HG03469 (cell line): Measurements from ENCODE around the gene NTN1.
"Not testable (repeated sequence)": the region's sequence is repeated elsewhere in the genome, so short reads cannot be mapped to it uniquely, and the experiment has no call there.

Experiments
- ATAC-seq: cut with Tn5 transposase; IDR thresholded peaks from one replicate; pipeline ENCODE4 v1.9.1; 2021; ENCODE audit warnings: mild to moderate bottlenecking, moderate library complexity, moderate number of reproducible peaks; ENCODE audit not compliant: unreplicated experiment

The NTN1 gene

GRCh38 chr17:9080296-9080914, 59.1 kb downstream of the NTN1 start:
- no peak for ATAC-seq

DNA sequence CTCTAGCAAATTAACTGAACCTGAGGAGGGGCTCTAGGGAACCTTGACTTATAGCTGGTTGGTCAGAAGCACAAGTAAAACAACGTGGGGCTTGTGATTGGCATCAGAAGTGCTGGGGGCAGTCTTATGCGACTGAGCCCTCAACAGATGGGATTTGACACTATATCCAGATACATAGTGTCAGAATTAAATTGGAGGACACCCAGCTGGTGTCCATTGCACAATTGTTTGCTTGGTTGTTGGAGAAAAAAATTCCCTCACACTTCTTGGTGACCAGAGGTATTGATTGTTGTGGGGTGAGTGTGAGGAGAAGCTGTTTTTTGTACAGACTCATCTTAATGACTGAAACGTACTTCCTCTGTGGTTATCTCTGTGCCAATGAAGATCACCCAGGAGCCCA, 59.7 kb downstream of the NTN1 start:
- ATAC-seq: no peak

GRCh38 chr17:9086577-9086976, 65.3 kb downstream of the NTN1 start:
- ATAC-seq: no peak

DNA sequence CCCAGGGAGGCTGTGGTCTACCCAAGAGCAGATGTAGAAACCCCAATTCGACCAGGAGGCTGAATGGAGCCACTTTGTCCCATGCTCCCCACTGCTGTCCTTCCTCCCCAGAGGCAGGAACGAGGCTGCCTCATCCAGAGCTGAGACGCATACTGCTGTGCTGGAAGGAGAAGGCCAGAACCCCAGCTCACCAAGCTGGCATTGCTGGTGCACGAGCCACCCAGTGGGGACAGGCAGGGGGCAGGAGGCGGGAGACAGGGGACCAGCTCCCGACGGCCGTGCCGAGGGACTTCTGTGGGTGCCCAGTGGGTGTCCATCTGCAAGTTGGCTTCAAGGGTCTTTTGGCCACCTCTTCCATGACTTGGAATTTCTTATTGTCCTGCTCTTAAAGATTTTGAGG, 66.6 kb downstream of the NTN1 start:
- ATAC-seq: no peak

DNA sequence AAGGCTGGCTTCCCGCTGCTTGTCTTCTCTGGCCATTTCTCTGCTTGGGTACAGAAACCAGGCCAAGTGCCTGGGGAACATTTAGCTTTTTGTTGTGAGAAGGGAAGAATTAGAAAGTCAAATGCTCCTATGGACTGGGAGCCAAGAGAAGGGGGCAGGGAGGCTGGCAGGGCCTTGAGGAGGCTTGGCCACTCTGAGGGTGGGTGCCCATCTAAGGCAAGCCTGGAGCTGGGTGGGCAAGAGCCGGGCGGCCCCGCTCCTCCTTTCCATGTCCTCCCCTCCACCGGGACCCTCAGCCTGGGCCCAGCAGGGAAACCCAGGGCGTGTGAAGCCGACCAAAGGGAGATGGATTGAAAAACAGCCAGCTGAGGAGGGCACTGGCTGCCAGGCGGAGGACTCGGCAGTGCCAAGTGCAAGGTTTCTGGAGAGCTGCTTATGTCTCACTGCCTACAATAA, 69.4 kb downstream of the NTN1 start:
- no peak for ATAC-seq

GRCh38 chr17:9094193-9094592, 72.9 kb downstream of the NTN1 start:
- no peak for ATAC-seq

- ATAC-seq: no peak
These were observed 74.1 kb downstream of the NTN1 start for GRCh38 chr17:9095390-9095789.

- ATAC-seq: no peak
These were observed 77.0 kb downstream of the NTN1 start for GRCh38 chr17:9098242-9098825.

- no peak for ATAC-seq
These were observed 80.0 kb downstream of the NTN1 start for GRCh38 chr17:9101356-9101755.

DNA sequence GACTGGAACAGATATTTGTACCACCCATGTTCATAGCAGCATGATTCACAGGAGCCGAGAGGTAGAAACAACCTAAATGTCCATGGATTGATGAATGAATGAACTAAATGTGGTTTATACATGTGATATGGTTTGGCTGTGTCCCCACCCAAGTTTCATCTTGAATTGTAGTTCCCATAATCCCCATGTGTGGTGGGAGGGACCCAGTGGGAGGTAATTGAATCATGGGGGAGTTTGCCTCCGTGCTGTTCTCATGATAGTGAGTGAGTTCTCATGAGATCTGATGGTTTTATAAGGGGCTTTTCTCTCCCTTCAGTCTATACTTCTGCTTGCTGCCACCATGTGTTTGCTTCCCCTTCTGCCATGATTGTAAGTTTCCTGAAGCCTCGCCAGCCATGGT, 81.9 kb downstream of the NTN1 start:
- ATAC-seq: not testable (repeated sequence)

DNA sequence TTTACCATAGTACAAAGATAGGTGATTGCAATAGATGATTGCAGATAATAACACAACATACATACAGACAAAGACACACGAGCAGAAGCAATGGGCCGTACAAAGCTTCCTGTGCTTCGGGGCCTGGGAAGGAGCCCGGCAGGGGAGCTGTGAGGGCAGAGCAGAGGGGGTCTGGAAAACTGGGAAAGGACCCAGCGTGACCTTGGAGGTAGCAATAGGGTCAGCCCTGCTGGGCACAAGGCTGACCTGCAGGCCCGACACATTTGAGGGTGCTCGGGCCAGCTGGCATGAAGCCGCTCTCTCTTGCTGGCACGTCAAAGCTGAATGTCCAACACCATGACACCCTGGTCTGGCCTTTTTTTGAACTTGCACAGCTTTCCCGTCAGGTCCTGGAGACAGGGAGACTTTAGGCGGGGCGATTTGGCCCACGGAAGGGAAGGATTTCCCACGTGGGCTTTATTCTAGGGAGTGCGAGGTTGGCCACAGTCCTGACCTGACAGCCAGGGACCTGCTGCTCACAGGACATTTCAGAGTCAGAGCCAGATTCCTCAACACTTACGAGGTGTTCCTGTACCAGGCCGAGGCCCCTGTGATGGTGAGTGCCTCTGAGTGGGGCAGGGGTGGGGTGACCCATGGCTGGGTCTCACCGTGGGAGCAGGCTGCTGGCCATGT, 83.2 kb downstream of the NTN1 start:
- ATAC-seq: no peak

DNA sequence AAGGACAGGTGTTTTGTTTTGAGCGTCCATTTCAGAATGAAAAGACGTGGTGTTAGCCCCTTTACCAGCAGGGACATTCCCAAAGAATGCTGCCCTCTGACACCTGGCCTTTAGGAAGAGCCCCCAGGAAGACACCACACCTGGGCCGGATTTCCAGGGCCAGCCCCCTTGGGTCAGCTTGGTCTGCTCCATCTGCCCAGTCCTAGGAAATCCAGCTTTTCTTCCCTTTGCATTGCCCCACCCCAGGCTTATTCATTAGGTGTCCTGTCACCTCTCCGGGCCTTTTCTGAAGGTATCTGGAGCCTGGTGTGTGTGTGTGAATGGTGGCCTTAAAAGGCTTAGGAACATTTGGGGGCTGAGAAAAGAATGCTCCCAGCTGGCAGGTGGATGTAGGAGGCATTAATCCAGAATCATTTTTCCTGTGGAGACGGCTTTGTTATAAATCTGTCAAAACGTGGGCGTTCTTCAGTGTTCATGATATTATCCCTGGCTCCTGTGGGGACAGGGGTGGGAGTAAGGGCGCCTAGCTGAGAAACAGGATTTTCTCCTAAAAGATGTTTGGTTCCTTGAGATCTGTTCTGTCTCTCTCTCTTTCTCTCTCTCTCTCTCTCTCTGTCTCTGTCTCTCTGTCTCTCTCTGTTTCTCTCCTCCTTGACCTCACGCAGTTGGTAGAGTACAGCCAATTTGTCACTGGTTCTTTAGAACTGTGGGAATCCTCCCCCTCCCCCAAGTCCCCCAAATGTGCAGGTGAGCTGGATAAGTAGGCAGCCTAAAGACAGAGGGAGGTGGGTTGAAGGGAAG, 84.0 kb downstream of the NTN1 start:
- ATAC-seq: no peak

- ATAC-seq: not testable (repeated sequence)
These were observed 85.0 kb downstream of the NTN1 start for GRCh38 chr17:9106278-9106677.

DNA sequence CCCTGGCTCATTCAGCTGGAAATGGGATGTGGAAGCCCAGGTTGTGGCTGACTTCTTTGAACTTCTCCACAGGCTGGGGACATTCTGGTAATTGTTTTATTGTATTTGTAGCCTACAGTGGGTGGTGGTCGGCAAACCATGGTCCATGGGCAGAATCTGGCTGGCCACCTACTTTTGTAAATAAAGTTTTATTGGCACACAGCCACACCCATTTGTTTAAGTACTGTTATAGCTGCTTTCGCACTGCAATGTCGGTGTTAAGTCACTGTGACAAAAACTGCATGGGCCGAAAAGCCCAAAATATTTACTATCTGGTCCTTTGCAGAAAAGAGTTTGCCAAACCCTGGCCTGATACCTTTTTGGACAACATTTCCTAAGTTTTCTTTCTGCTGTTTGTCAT, 86.2 kb downstream of the NTN1 start:
- ATAC-seq: no peak

GRCh38 chr17:9108146-9108545, 86.8 kb downstream of the NTN1 start:
- no peak for ATAC-seq

GRCh38 chr17:9109933-9110332, 88.6 kb downstream of the NTN1 start:
- ATAC-seq: no peak

GRCh38 chr17:9110501-9110900, 89.2 kb downstream of the NTN1 start:
- no peak for ATAC-seq

GRCh38 chr17:9115214-9116191, 94.2 kb downstream of the NTN1 start:
- no peak for ATAC-seq

GRCh38 chr17:9116311-9116835, 95.1 kb downstream of the NTN1 start:
- no peak for ATAC-seq
